Progenitor cell of endocrine pancreas (in vitro differentiated cells): ENCODE measurements around the gene CLIP4. TPM values are rescaled to one million over a fixed set of nuclear protein-coding genes. Genes with fewer than 3 reads are reported as not detected.

Experiments
- DNase-seq: peaks from one replicate; pipeline ENCODE4 v3.0.0; 2021; ENCODE audit warnings: low spot score; ENCODE audit not compliant: unreplicated experiment
- H3K27ac Mint-ChIP-seq: 2 replicates; pipeline ENCODE4 v1.8.0; 2021; ENCODE audit warnings: mild to moderate bottlenecking, moderate library complexity, mixed read lengths
- H3K27me3 Mint-ChIP-seq: 2 replicates; pipeline ENCODE4 v1.8.0; 2021; ENCODE audit warnings: mixed read lengths
- H3K36me3 Mint-ChIP-seq: 2 replicates; pipeline ENCODE4 v1.8.0; 2022; ENCODE audit warnings: mixed read lengths; ENCODE audit not compliant: insufficient read depth
- H3K4me1 Mint-ChIP-seq: 2 replicates; pipeline ENCODE4 v1.8.0; 2021; ENCODE audit warnings: low read depth, mixed read lengths
- H3K4me3 Mint-ChIP-seq: 2 replicates; pipeline ENCODE4 v1.8.0; 2021; ENCODE audit warnings: low read depth, mild to moderate bottlenecking, moderate library complexity, mixed read lengths
- H3K9me3 Mint-ChIP-seq: 2 replicates; pipeline ENCODE4 v1.8.0; 2021; ENCODE audit warnings: low read depth, mixed read lengths
- CTCF ChIP-seq: fragments of 200-600 bp; sonication (generic); IDR thresholded peaks from one replicate; pipeline ENCODE4 v1.5.0; 2021; ENCODE audit warnings: antibody characterized with exemption, mild to moderate bottlenecking; ENCODE audit not compliant: unreplicated experiment
- total RNA-seq: library from RNA; stranded (reverse); gene quantifications from 2 replicates; pipeline ENCODE4 v1.2.1, GENCODE V29; 2021

The CLIP4 gene
- total RNA-seq, 1 donor from 2014 or later = 13.7 TPM

- Mint-ChIP-seq H3K9me3 (no peaks in the 10 kb centered on the region), H3K4me1 (no peaks in the 10 kb centered on the region), H3K27ac (no peak overlapping the region), H3K36me3 (no peaks in the 10 kb centered on the region), H3K27me3 (peaks cover 20% of the 10 kb centered on the region), H3K4me3 (no peak overlapping the region)
- no peak for DNase-seq
- TF ChIP-seq CTCF = no peak
Observed at GRCh38 chr2:29236074-29236473, 120.9 kb downstream of the CLIP4 start.

GRCh38 chr2:29238497-29238896, 123.3 kb downstream of the CLIP4 start:
- no peak for DNase-seq
- TF ChIP-seq CTCF = peak; percentile 45
- no peaks in the 10 kb centered on the region for H3K9me3 Mint-ChIP-seq
- peaks cover 24% of the 10 kb centered on the region for H3K27me3 Mint-ChIP-seq
- no peaks in the 10 kb centered on the region for H3K4me1 Mint-ChIP-seq
- no peak overlapping the region for H3K4me3 Mint-ChIP-seq
- no peaks in the 10 kb centered on the region for H3K36me3 Mint-ChIP-seq
- no peak overlapping the region for H3K27ac Mint-ChIP-seq

Other genes with a start within 250 kb of the CLIP4 start
- 22.6 and 26.0 TPM in 2 replicates for gene TRMT61B, start 245.1 kb upstream of the CLIP4 start, total RNA-seq
- gene WDR43, start 220.7 kb upstream of the CLIP4 start, total RNA-seq = 57.2 and 60.7 TPM in 2 replicates
- gene TOGARAM2, start 134.1 kb upstream of the CLIP4 start, total RNA-seq = 0.86 and 0.98 TPM in 2 replicates
- not detected in 2 replicates for gene PCARE, start 40.9 kb upstream of the CLIP4 start, total RNA-seq